SJSA1 (cell line): ENCODE results near the gene SLIT3. TPM values are rescaled to one million over a fixed set of nuclear protein-coding genes. Genes with fewer than 3 reads are reported as not detected.

Experiments used
- DNase-seq, 2 experiments: peaks; one replicate each; pipeline ENCODE4 v3.0.0-alpha.2; 2015 to 2020; ENCODE audit warnings: low spot score in 2 of 2, low read depth in 1 of 2
- H3K27ac ChIP-seq: fragments of 250-450 bp; sonication (Bioruptor Pico); 2 replicates; pipeline ENCODE4 v1.5.1; 2020; ENCODE audit warnings: mild to moderate bottlenecking, moderate library complexity
- H3K27me3 ChIP-seq: fragments of 250-450 bp; sonication (Bioruptor Pico); replicated peaks from 2 replicates; pipeline ENCODE4 v1.5.1; 2020; ENCODE audit warnings: mild to moderate bottlenecking, moderate library complexity
- H3K36me3 ChIP-seq: fragments of 250-450 bp; sonication (Bioruptor Pico); 2 replicates; pipeline ENCODE4 v1.5.1; 2020; ENCODE audit warnings: mild to moderate bottlenecking
- H3K4me1 ChIP-seq: fragments of 250-450 bp; sonication (Bioruptor Pico); replicated peaks from 2 replicates; pipeline ENCODE4 v1.6.1; 2021; ENCODE audit warnings: mild to moderate bottlenecking
- H3K4me3 ChIP-seq: fragments of 250-450 bp; sonication (Bioruptor Pico); 2 replicates; pipeline ENCODE4 v1.5.1; 2020; ENCODE audit warnings: mild to moderate bottlenecking
- H3K9me3 ChIP-seq: fragments of 250-450 bp; sonication (Bioruptor Pico); replicated peaks from 2 replicates; pipeline ENCODE4 v1.5.1; 2020; ENCODE audit warnings: mild to moderate bottlenecking
- total RNA-seq: library from RNA; depleted of rRNA; stranded (reverse); fragments of >200 nt; shearing (Covaris generic); gene quantifications from 2 replicates; pipeline ENCODE4 v1.2.3, GENCODE V29; 2014

SLIT3 gene
- total RNA-seq, 1 experiment from 2014 or later, result 19.0 TPM

DNA sequence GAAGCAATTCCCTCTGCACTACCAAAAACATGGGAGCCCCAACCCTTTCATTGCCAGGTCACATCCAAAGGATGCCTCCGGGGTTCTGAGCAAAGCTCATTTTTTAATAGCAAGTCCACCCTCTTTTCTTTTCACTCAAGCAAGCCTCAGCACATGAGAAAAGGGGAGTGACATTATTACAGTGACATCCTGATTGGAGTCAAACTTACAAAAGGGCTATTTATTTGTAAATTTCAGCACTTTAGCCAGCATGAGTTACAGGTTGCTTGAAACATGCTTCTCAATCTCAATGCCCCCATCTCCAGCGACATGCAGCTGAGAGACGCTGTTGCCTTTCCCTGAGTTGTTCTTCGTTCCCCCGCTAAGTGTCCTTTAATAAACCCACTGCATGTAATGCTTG lies 483.3 kb downstream of the SLIT3 start:
- H3K9me3 ChIP-seq, result no peaks in the 10 kb centered on the region
- no peaks in the 10 kb centered on the region for H3K4me1 ChIP-seq
- H3K36me3 ChIP-seq, result peaks cover 46% of the 10 kb centered on the region
- no peak overlapping the region for H3K4me3 ChIP-seq
- H3K27ac ChIP-seq, result no peak overlapping the region
- no peak for DNase-seq
- no peaks in the 10 kb centered on the region for H3K27me3 ChIP-seq

DNA sequence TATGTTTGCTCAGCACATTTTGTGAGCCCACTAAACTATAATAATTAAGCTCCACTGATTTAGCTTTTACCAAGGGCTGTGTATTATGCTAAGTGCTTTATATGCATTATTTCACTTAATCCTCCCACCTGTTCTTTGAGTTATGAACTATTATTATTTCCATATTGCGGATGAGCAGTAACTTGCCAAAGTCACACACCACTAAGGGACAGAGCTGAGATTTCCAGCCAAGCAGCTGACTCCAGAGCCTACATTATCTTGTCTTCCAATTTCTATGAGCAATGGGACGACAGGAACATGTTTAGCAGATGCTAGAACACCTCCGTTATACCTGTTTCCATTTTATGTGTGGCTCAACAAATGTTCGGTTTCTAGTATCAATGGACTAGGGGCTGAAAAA lies 484.3 kb downstream of the SLIT3 start:
- Histone ChIP-seq H3K36me3 (peaks cover 46% of the 10 kb centered on the region), H3K4me3 (no peak overlapping the region), H3K9me3 (peaks cover 2% of the 10 kb centered on the region; the same call in 1 of the 2 replicates), H3K27me3 (no peaks in the 10 kb centered on the region), H3K27ac (no peak overlapping the region), H3K4me1 (no peaks in the 10 kb centered on the region)
- DNase-seq, result no peak

DNA sequence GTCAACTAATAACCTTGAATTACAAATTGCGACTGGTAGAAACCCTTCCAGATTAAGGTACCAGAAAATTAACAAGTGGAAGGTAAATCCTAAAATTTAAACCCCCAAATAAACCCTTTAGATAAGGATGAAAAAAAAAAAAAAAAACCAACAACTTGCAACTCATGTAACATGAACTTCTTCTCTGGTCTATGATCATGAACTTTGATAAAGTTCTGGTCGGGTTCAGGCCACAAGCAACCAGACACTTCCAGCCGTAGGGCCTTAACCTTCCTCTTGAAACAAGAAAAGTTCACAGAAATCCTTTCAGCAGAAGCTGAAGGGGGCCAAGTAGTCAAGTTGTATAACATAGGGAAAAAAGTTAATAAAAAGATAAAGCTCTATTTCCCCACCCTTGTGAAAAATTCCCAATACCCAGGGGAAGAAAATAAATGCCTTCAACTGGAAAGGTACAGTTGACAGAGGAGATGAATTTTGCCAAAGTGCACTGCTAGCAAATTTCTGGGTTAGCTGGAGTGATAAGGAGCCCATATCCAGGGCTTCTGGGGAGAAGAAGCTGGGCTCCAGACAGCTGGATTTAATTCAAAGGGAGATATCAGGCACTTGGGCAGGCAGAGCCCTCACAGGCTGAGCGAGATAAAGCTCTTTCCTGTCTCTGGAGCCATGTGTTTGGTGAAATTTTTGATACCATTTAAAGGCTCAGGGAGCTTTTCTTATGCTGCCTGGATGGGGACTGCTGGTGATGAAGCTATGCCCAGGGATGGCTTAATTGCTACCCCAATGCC lies 487.6 kb downstream of the SLIT3 start:
- H3K9me3 ChIP-seq, result peaks cover 3% of the 10 kb centered on the region; the same call in 1 of the 2 replicates

GRCh38 chr5:168810641-168811040 lies 490.3 kb downstream of the SLIT3 start:
- Histone ChIP-seq H3K27ac (no peak overlapping the region), H3K9me3 (peaks cover 3% of the 10 kb centered on the region; the same call in 1 of the 2 replicates), H3K4me1 (no peaks in the 10 kb centered on the region), H3K27me3 (no peaks in the 10 kb centered on the region), H3K36me3 (peaks cover 44% of the 10 kb centered on the region), H3K4me3 (no peak overlapping the region)
- DNase-seq, result no peak

More for the DNA sequence above, 487.6 kb downstream of the SLIT3 start:
- no peak for DNase-seq
- Histone ChIP-seq H3K4me3 (no peak overlapping the region), H3K27me3 (no peaks in the 10 kb centered on the region), H3K27ac (no peak overlapping the region), H3K4me1 (no peaks in the 10 kb centered on the region), H3K36me3 (peaks cover 41% of the 10 kb centered on the region)

DNA sequence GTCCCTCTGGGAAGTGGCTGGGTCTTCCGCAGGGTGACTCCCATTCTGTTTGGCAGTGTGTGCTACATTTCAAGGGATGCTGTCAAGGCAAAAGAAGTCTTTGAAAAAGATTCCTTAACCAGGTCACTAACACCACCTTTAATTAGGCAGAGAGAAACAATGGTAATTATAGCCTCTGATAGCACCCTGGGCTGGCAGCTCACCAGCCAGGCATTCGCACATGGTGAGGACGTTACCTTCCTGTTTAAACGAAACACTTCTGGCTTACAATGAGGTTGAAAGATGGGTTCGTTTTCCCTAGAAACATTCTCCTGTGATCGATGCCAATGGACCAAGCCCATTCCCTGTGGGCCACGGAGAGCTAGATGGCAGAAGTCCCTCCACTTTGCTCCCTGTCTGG lies 491.7 kb downstream of the SLIT3 start:
- DNase-seq, result no peak
- Histone ChIP-seq H3K9me3 (peaks cover 3% of the 10 kb centered on the region; the same call in 1 of the 2 replicates), H3K4me1 (no peaks in the 10 kb centered on the region), H3K27me3 (no peaks in the 10 kb centered on the region), H3K36me3 (peaks cover 40% of the 10 kb centered on the region), H3K4me3 (no peak overlapping the region), H3K27ac (no peak overlapping the region)

DNA sequence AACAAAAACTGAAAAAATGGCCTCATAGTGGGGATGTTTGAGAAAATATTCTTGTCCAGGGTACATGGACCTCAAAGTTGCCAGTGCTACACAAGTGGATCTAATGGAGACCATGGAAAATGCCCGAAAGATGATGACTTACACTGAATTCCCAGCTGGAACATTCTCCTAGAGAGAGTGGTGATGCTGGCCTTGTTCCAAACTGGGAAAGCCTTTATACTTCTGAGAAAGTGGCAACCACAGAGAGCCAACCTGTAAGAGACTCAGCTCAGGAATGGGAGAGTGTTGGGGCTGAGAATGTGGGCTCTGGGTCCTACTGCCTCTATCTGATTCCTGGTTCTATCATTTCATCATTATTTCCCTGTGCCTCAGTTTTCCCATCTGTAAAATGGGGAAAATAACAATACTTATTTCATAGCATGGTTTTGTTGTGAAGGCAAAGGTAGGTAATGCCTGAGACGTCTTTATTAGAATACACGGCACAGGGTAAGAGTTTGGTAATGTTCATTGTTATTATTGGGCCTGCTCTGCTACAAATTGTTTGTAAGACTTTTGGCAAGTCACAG lies 492.8 kb downstream of the SLIT3 start:
- no peaks in the 10 kb centered on the region for H3K4me1 ChIP-seq
- peaks cover 3% of the 10 kb centered on the region; the same call in 1 of the 2 replicates for H3K9me3 ChIP-seq
- DNase-seq, result no peak
- H3K36me3 ChIP-seq, result peaks cover 42% of the 10 kb centered on the region
- no peaks in the 10 kb centered on the region for H3K27me3 ChIP-seq
- no peak overlapping the region for H3K27ac ChIP-seq
- no peak overlapping the region for H3K4me3 ChIP-seq

- Histone ChIP-seq H3K4me3 (no peak overlapping the region), H3K9me3 (peaks cover 3% of the 10 kb centered on the region; the same call in 1 of the 2 replicates), H3K27me3 (no peaks in the 10 kb centered on the region), H3K4me1 (no peaks in the 10 kb centered on the region), H3K27ac (no peak overlapping the region), H3K36me3 (peaks cover 36% of the 10 kb centered on the region)
- no peak for DNase-seq
These were observed 493.7 kb downstream of the SLIT3 start for GRCh38 chr5:168807287-168807686.

- Histone ChIP-seq H3K27me3 (no peaks in the 10 kb centered on the region), H3K4me1 (no peaks in the 10 kb centered on the region), H3K9me3 (no peaks in the 10 kb centered on the region), H3K4me3 (no peak overlapping the region), H3K36me3 (peaks cover 31% of the 10 kb centered on the region), H3K27ac (no peak overlapping the region)
- DNase-seq, result no peak
These were observed 497.4 kb downstream of the SLIT3 start for GRCh38 chr5:168803541-168803940.

DNA sequence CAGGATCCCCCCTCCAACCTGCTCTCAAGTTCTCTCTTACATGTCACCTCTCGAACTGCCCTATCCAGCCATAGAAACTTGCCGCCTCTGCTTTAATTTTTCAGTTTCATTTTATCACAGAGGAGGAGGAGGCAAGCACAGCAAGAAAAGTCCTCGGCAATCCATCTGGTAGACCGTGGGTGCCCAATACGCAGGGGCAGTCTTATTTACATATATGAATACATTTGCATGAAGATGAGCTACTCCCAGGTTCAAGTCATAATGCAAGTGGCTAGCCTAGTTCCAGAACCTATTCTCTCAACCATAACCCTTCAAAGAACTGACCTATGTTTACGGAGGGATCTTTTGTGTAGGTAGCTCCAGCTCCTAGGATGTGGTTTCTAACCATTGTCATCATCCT lies 498.6 kb downstream of the SLIT3 start:
- Histone ChIP-seq H3K4me3 (no peak overlapping the region), H3K27me3 (no peaks in the 10 kb centered on the region), H3K4me1 (no peaks in the 10 kb centered on the region), H3K36me3 (peaks cover 29% of the 10 kb centered on the region), H3K27ac (no peak overlapping the region), H3K9me3 (no peaks in the 10 kb centered on the region)
- no peak for DNase-seq

- no peak overlapping the region for H3K27ac ChIP-seq
- H3K9me3 ChIP-seq, result no peaks in the 10 kb centered on the region
- H3K36me3 ChIP-seq, result peaks cover 27% of the 10 kb centered on the region
- no peak for DNase-seq
- H3K4me1 ChIP-seq, result no peaks in the 10 kb centered on the region
- no peak overlapping the region for H3K4me3 ChIP-seq
- H3K27me3 ChIP-seq, result no peaks in the 10 kb centered on the region
These were observed 499.4 kb downstream of the SLIT3 start for GRCh38 chr5:168801567-168801966.

DNA sequence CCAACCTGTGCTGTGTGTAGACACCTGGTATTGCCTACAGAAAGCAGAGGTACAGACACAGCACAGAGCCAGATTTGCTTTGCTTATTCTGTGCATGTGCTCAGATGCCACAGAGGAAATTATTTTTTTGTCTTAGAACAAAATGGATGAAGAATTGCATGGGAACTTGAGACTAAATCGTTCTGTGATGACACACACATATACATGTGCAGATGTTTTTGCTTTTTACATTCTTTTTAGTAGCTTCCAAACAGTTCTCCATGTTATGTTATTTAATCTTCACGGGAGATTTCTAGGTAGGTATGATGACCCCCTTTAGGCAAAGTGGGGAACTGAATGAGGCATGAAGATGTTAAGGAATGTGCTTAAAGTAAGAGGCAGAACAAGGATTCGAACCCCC lies 500.2 kb downstream of the SLIT3 start:
- no peaks in the 10 kb centered on the region for H3K9me3 ChIP-seq
- peaks cover 19% of the 10 kb centered on the region for H3K36me3 ChIP-seq
- DNase-seq, result no peak
- no peaks in the 10 kb centered on the region for H3K27me3 ChIP-seq
- H3K4me1 ChIP-seq, result no peaks in the 10 kb centered on the region
- no peak overlapping the region for H3K27ac ChIP-seq
- no peak overlapping the region for H3K4me3 ChIP-seq

DNA sequence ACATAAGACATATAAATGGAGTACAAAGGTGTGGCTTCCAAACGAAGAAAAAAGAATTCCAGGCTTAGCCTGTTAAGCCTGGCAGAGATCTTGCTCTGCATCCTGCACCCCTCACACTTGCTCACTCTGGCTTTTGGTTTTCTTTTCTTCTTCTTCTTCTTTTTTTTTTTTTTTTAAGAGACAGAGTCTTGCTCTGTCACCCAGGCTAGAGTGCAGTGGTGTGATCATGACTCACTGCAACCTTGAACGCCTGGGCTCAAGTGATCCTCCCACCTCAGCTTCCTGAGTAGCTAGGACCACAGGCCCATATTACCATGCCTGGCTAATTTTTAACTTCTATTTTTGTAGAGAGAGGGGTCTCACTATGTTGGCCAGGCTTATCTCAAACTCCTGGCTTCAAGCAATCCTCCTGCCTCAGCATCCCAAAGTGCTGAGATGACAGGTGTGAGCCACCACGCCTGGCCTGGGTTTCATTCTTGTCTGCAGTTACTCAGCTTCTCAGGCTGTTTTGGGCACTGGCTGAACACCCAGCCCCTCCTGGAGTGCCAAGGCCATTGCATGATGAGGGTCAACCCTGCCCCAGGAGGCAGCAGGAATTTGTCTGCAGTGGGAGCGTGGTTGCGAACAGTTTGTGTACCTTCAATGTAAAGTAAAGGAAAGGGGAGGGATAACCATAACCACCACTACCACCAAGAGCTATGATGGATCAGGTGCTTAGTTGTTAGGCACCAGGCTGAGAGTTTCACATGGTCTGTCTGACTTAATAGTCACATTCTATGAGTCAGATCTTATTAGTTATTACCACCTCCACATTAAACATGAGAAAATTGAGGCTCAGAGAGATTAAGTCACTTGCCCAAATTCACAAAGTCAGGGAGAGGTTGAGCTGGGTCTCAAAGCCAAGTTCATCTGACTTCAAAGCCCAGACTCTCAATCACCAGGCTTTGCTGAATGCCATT lies 502.6 kb downstream of the SLIT3 start:
- H3K9me3 ChIP-seq, result no peaks in the 10 kb centered on the region
- peaks cover 6% of the 10 kb centered on the region; the same call in 1 of the 2 replicates for H3K4me1 ChIP-seq
- H3K27me3 ChIP-seq, result no peaks in the 10 kb centered on the region
- H3K4me3 ChIP-seq, result no peak overlapping the region
- H3K36me3 ChIP-seq, result peaks cover 33% of the 10 kb centered on the region
- no peak overlapping the region for H3K27ac ChIP-seq
- DNase-seq, result no peak

GRCh38 chr5:168796593-168797580 lies 504.1 kb downstream of the SLIT3 start:
- no peaks in the 10 kb centered on the region for H3K9me3 ChIP-seq
- DNase-seq, result no peak
- no peak overlapping the region for H3K27ac ChIP-seq
- peaks cover 43% of the 10 kb centered on the region for H3K36me3 ChIP-seq
- peaks cover 6% of the 10 kb centered on the region; the same call in 1 of the 2 replicates for H3K4me1 ChIP-seq
- no peaks in the 10 kb centered on the region for H3K27me3 ChIP-seq
- no peak overlapping the region for H3K4me3 ChIP-seq
